ENCODE data around the gene SPARC. TPM values are rescaled to one million over a fixed set of nuclear protein-coding genes. Genes with fewer than 3 reads are reported as not detected.

Gene SPARC
- total and polyA plus RNA-seq, 8 donors: 1,647 to 5,045 (median 2,169) TPM

DNA sequence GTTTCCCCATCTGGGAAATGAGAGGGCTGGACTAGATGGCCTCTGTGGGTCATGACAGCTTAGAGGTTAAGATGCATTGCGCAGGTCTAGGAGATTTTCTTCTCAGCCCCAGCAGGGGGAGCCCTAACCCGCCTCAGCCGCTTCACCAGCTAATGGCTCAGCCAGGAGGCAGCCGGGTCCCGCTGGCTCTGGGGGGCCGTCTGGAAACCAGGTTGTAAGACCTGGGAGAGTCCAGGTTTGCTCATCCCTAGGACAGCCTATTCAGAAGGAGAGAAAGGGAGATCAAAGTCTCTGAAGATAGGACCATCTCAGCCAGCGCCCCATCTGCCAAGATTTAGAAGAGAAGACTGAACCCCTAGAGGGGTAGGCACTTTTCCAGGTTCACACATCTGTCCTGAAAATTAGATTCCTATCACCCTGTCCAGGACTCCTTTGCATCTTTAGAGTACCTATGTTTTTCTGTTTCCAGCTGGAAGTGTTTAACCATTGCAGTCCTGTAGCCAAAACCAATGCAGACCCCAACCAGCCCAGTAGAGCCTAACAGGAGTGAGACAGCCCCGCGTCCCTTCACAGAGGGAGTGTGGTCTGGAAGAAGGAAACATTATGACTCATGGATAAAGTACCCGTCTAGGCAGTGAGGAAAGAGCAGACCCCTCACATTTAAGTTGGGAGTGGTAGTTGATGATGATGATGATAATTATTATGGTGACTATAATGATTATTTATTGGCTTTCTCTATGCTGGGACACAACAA, 27.5 kb downstream of the SPARC start:
- Histone ChIP-seq H3K36me3 (no peaks in the 10 kb centered on the region), H3K4me3 (no peak overlapping the region), H3K27ac (peak overlapping the region in 1 of 2 donors; percentile 61), H3K27me3 (no peaks in the 10 kb centered on the region), H3K4me1 (peaks cover 9 to 25% of the 10 kb centered on the region in 2 donors), H3K9me3 (no peaks in the 10 kb centered on the region)
- ATAC-seq (peak; percentile 92), DNase-seq (peak; percentile 72 to 94 (median 85))
- intact Hi-C loops (cut with DNase I): loop anchor here in 1 of 2 donors (2.0 to 10.0 kb wide), 3 partner anchors 84 to 204 kb away; no protein-coding TSS in a partner anchor
- TF ChIP-seq, protein P1, sequence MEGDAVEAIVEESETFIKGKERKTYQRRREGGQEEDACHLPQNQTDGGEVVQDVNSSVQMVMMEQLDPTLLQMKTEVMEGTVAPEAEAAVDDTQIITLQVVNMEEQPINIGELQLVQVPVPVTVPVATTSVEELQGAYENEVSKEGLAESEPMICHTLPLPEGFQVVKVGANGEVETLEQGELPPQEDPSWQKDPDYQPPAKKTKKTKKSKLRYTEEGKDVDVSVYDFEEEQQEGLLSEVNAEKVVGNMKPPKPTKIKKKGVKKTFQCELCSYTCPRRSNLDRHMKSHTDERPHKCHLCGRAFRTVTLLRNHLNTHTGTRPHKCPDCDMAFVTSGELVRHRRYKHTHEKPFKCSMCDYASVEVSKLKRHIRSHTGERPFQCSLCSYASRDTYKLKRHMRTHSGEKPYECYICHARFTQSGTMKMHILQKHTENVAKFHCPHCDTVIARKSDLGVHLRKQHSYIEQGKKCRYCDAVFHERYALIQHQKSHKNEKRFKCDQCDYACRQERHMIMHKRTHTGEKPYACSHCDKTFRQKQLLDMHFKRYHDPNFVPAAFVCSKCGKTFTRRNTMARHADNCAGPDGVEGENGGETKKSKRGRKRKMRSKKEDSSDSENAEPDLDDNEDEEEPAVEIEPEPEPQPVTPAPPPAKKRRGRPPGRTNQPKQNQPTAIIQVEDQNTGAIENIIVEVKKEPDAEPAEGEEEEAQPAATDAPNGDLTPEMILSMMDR (IDR thresholded peaks at IDR 0.05): peak; percentile 81

- H3K27ac ChIP-seq: no peak overlapping the region
- no peaks in the 10 kb centered on the region for H3K36me3 ChIP-seq
- no peak for ATAC-seq
- H3K9me3 ChIP-seq: no peaks in the 10 kb centered on the region
- no peaks in the 10 kb centered on the region for H3K27me3 ChIP-seq
- intact Hi-C loops (cut with DNase I): loop anchor here in 1 of 2 donors (10.0 kb wide), 2 partner anchors 132 to 202 kb away; no protein-coding TSS in a partner anchor
- no peak for DNase-seq
- TF ChIP-seq, protein P1 (IDR thresholded peaks at IDR 0.05): no peak
- no peak overlapping the region for H3K4me3 ChIP-seq
- H3K4me1 ChIP-seq: peaks cover 4 to 6% of the 10 kb centered on the region in 2 donors
Observed at GRCh38 chr5:151657114-151657513, 29.6 kb downstream of the SPARC start.

DNA sequence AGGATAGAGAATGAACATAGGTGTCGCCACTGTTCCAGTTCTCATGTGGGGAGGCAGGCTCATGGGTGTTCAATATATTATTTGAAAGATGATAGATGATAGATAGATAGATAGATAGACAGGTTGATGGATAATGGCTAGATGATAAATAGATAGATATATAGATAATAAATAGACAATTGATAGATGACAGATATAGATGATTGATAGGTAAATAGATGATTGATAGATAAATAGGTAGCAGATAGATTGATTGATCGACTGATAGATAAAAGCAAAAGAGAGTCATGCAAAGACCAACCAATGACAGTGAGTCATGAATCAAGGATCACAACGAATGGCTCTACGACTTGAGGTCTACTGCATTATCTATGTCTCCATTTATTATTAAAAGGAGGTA, 30.4 kb downstream of the SPARC start:
- intact Hi-C loops (cut with DNase I): loop anchor here in 1 of 2 donors (10.0 kb wide), 2 partner anchors 132 to 202 kb away; no protein-coding TSS in a partner anchor

GRCh38 chr5:151651997-151652645, 34.6 kb downstream of the SPARC start:
- Histone ChIP-seq H3K36me3 (no peaks in the 10 kb centered on the region), H3K27me3 (no peaks in the 10 kb centered on the region), H3K9me3 (no peaks in the 10 kb centered on the region), H3K27ac (no peak overlapping the region), H3K4me3 (no peak overlapping the region), H3K4me1 (peaks cover 0 to 3% of the 10 kb centered on the region in 2 donors)
- TF ChIP-seq, protein P1 (IDR thresholded peaks at IDR 0.05): peak; percentile 74 to 87
- peak; percentile 67 to 81 (median 78) for DNase-seq
- peak; percentile 97 for ATAC-seq
- intact Hi-C loops (cut with DNase I): loop anchor here in 1 of 2 donors (10.0 kb wide), 2 partner anchors 127 to 197 kb away; no protein-coding TSS in a partner anchor

More for the DNA sequence above, 30.4 kb downstream of the SPARC start:
- TF ChIP-seq, protein P1 (IDR thresholded peaks at IDR 0.05): no peak
- Histone ChIP-seq H3K4me3 (no peak overlapping the region), H3K27me3 (no peaks in the 10 kb centered on the region), H3K36me3 (no peaks in the 10 kb centered on the region), H3K9me3 (no peaks in the 10 kb centered on the region), H3K27ac (no peak overlapping the region), H3K4me1 (peaks cover 4 to 6% of the 10 kb centered on the region in 2 donors)
- DNase-seq: no peak
- ATAC-seq: no peak

DNA sequence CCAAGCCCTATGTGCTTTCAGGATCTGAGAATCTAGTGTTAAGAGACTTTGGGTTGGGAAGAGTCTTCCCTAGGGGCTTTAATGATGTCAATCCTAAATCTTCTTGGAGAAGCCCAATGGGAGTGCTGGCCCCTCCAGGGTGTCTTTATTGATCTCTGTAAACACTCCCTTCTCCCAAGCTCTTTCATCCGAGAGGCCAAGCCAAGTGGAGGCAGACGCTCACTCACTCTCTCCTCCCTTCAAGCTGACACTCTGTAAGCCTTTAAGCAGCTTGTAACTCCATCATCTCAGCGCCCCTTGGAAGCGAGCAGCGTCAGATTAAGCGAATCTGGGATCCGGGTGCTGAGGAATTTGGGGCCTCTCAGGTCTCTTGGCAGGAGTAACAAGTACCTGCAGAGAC, 37.7 kb downstream of the SPARC start:
- no peak overlapping the region for H3K4me3 ChIP-seq
- no peak for DNase-seq
- ATAC-seq: no peak
- no peaks in the 10 kb centered on the region for H3K9me3 ChIP-seq
- H3K36me3 ChIP-seq: no peaks in the 10 kb centered on the region
- intact Hi-C loops (cut with DNase I): no loop called here
- no peaks in the 10 kb centered on the region for H3K27me3 ChIP-seq
- TF ChIP-seq, protein P1 (IDR thresholded peaks at IDR 0.05): no peak
- H3K27ac ChIP-seq: no peak overlapping the region
- peaks cover 0 to 3% of the 10 kb centered on the region in 2 donors for H3K4me1 ChIP-seq

Measured in left lung (tissue), 10 donors.